ENCODE results near the gene ARAP1.

ARAP1 gene

DNA sequence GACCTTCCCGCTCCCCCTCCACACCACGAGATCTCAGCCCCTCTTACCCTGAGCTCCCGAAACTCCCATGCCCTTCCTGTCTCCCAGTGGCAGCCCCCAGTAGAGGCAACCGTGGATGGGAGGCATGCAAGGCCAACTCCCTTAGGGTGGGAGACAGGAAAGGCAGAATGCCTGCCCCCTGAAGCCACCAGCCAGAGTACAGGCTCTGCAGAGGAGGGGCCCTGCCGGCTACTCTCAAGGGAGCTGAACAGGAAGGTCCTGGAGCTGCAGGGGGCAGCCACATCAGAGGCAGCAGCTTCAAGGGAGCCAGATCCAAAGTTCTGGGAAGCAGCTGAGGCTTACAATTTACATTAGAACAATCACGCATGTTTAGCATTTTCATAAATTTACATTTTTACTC lies 116.3 kb downstream of the ARAP1 start:
- DNase-seq (ENCODE audit: low read depth) = no peak

DNA sequence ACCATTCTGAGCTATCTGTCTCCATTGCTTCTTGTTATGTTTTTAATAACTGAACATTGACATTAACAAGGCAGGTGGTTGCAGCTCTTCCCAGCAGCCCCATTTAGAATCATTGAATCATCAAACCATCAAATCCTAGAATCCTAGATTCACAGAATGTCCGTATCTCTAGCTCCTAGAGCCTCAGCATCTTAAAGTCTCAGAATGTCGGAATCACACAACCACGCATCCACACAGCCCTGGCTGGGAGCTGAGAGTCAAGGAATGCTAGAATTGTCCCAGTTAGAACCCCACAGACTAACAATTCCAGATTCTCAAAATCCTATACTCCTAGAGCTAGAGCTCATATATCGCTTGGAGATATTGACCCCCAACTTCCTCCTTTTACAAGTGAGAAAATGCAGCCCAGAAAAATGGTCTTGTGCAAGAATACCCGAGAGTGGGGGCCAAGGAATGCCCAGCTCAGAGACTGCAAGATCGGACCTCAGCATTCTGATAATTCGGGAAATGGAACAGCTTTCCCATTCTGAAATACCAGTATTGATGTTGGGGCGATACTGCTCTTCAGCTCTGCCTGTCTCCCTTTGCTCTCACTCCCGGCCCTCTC lies 116.8 kb downstream of the ARAP1 start:
- no peak for DNase-seq (ENCODE audit: low read depth)
